SK-N-SH (cell line): Measurements from ENCODE around the gene TARS1. TPM values are rescaled to one million over a fixed set of nuclear protein-coding genes. Genes with fewer than 3 reads are reported as not detected.

Experiments
- CTCF ChIA-PET: fragments of 300-600, 350-600 bp; formaldehyde crosslinking; extraction: SDS; loops from one replicate; lab custom pipeline; 2021; lab: Yijun Ruan, JAX
- POLR2A ChIA-PET: fragments of 350-600 bp; sonication (Branson Sonifier 250); formaldehyde crosslinking; extraction: SDS; loops from one replicate; lab custom pipeline; 2020; ENCODE audit warnings: antibody characterized with exemption, inconsistent platforms; lab: Yijun Ruan, JAX
- DNase-seq: peaks from one replicate; pipeline ENCODE4 v3.0.0; 2012
- H2AFZ ChIP-seq: fragments of 200-600 bp; sonication (generic); 2 replicates; pipeline ENCODE4 v1.8.1; 2016; ENCODE audit warnings: antibody characterized with exemption, mild to moderate bottlenecking, low read depth
- H3F3A ChIP-seq: fragments of 200-600 bp; sonication (generic); replicated peaks from 2 replicates; pipeline ENCODE3; 2016; ENCODE audit warnings: antibody characterized with exemption, mild to moderate bottlenecking; ENCODE audit not compliant: insufficient read depth
- H3K27ac ChIP-seq, 2 experiments: fragments of 200-500 bp in 1 of 2; fragments of 200-600 bp in 1 of 2; sonication (Bioruptor generic) in 1 of 2; sonication (generic), shearing (Covaris generic) in 1 of 2; 2 replicates each; pipeline versions ENCODE4 v1.5.1 to v1.6.1; 2014 to 2016; ENCODE audit warnings: low read depth in 2 of 2, inconsistent platforms in 1 of 2, low read length in 1 of 2, mild to moderate bottlenecking in 1 of 2, mixed read lengths in 1 of 2
- H3K27me3 ChIP-seq: fragments of 200-600 bp; sonication (generic), shearing (Covaris generic); 2 replicates; pipeline ENCODE4 v1.6.1; 2016; ENCODE audit warnings: mixed run types; ENCODE audit not compliant: insufficient read depth
- H3K36me3 ChIP-seq, 2 experiments: fragments of 200-500 bp in 1 of 2; fragments of 200-600 bp in 1 of 2; sonication (Bioruptor generic) in 1 of 2; sonication (generic) in 1 of 2; replicated peaks in 1 of 2; 2 replicates each; pipeline versions ENCODE3 to v1.5.1; 2014 to 2016; ENCODE audit warnings: low read length in 1 of 2, mild to moderate bottlenecking in 1 of 2; ENCODE audit not compliant: insufficient read depth in 2 of 2, control insufficient read depth in 1 of 2
- H3K4me1 ChIP-seq, 2 experiments: fragments of 200-500 bp in 1 of 2; fragments of 200-600 bp in 1 of 2; sonication (Bioruptor generic) in 1 of 2; sonication (generic), shearing (Covaris generic) in 1 of 2; 2 replicates each; pipeline versions ENCODE4 v1.5.1 to v1.6.1; 2014 to 2016; ENCODE audit warnings: low read depth in 1 of 2, low read length in 1 of 2, mixed run types in 1 of 2; ENCODE audit not compliant: insufficient read depth in 2 of 2, control insufficient read depth in 1 of 2
- H3K4me2 ChIP-seq: fragments of 200-600 bp; sonication (generic), shearing (Covaris generic); 2 replicates; pipeline ENCODE4 v1.6.1; 2017; ENCODE audit warnings: mixed run types
- H3K4me3 ChIP-seq, 2 experiments: fragments of 200-500 bp in 1 of 2; fragments of 200-600 bp in 1 of 2; sonication (Bioruptor generic) in 1 of 2; sonication (generic), shearing (Covaris generic) in 1 of 2; 2 replicates each; pipeline versions ENCODE4 v1.5.1 to v1.8.1; 2014 to 2016; ENCODE audit warnings: low read depth in 2 of 2, inconsistent platforms in 1 of 2, low read length in 1 of 2, mild to moderate bottlenecking in 1 of 2, mixed read lengths in 1 of 2, moderate library complexity in 1 of 2
- H3K79me2 ChIP-seq: fragments of 200-600 bp; sonication (generic); 2 replicates; pipeline ENCODE4 v1.8.1; 2017; ENCODE audit warnings: mild to moderate bottlenecking; ENCODE audit not compliant: insufficient read depth
- H3K9ac ChIP-seq: fragments of 200-600 bp; sonication (generic); 2 replicates; pipeline ENCODE4 v1.6.1; 2017; ENCODE audit warnings: mixed run types
- H3K9me2 ChIP-seq: fragments of 200-600 bp; sonication (generic); 2 replicates; pipeline ENCODE4 v1.6.1; 2017; ENCODE audit warnings: mixed run types
- H3K9me3 ChIP-seq: fragments of 200-600 bp; sonication (generic); 2 replicates; pipeline ENCODE4 v1.6.1; 2017; ENCODE audit warnings: mixed run types, mild to moderate bottlenecking, moderate library complexity
- H4K20me1 ChIP-seq: fragments of 200-600 bp; sonication (generic); 2 replicates; pipeline ENCODE4 v1.6.1; 2017; ENCODE audit warnings: mild to moderate bottlenecking, mixed run types; ENCODE audit not compliant: insufficient read depth
- CTCF ChIP-seq: fragments of 200-600 bp; sonication (generic); IDR thresholded peaks from 2 replicates; pipeline ENCODE4 v1.6.1; 2017; ENCODE audit warnings: antibody characterized with exemption, mild to moderate bottlenecking, moderate library complexity
- EP300 ChIP-seq, 2 experiments: IDR thresholded peaks; 2 replicates each; pipeline versions ENCODE4 v1.4.0 to v1.6.1; 2012; ENCODE audit warnings: borderline replicate concordance in 1 of 2, low read depth in 1 of 2, low read length in 1 of 2
- GABPA ChIP-seq: IDR thresholded peaks from 2 replicates; pipeline ENCODE4 v1.4.0; 2012; ENCODE audit warnings: low read depth, mild to moderate bottlenecking
- GATA2 ChIP-seq: sonication (generic); formaldehyde crosslinking; IDR thresholded peaks from 2 replicates; pipeline ENCODE4 v1.5.0; 2020; ENCODE audit warnings: mild to moderate bottlenecking, missing genetic modification reagents
- JUND ChIP-seq: IDR thresholded peaks from 2 replicates; pipeline ENCODE4 v1.4.0; 2012
- MEF2A ChIP-seq: IDR thresholded peaks from 2 replicates; pipeline ENCODE4 v1.4.0; 2012; ENCODE audit warnings: low read depth, borderline replicate concordance
- NRF1 ChIP-seq: IDR thresholded peaks from 2 replicates; pipeline ENCODE4 v1.6.1; 2012; ENCODE audit warnings: low read depth, mild to moderate bottlenecking, low read length
- PBX3 ChIP-seq: IDR thresholded peaks from 2 replicates; pipeline ENCODE4; 2012
- POLR2AphosphoS5 ChIP-seq: IDR thresholded peaks from 2 replicates; pipeline ENCODE4 v1.6.1; 2012; ENCODE audit warnings: low read depth, low read length
- RAD21 ChIP-seq: IDR thresholded peaks from 2 replicates; pipeline ENCODE4 v1.6.1; 2012; ENCODE audit warnings: mild to moderate bottlenecking, low read length
- RCOR1 ChIP-seq: fragments of 150-350 bp; IDR thresholded peaks from 2 replicates; pipeline ENCODE4 v1.6.1; 2017; ENCODE audit warnings: antibody characterized with exemption, low read length
- REST ChIP-seq: IDR thresholded peaks from 2 replicates; pipeline ENCODE4 v1.6.1; 2012; ENCODE audit warnings: mild to moderate bottlenecking, low read depth, low read length, moderate library complexity
- SMC3 ChIP-seq: IDR thresholded peaks from 2 replicates; pipeline ENCODE4 v1.6.1; 2012; ENCODE audit warnings: low read depth, low read length, improper control_type of control experiment
- TCF12 ChIP-seq: IDR thresholded peaks from 2 replicates; pipeline ENCODE4 v1.4.0; 2012
- WGBS: methylation state at CpG from one replicate; pipeline ENCODE4 v1.1.6; 2017; ENCODE audit warnings: low lambda C conversion rate; 5-methylcytosine and 5-hydroxymethylcytosine counted together
- polyA plus RNA-seq, 3 experiments: library from polyadenylated mRNA; depleted of rRNA; stranded (reverse); fragments of >200 nt; gene quantifications; 2 replicates each; pipeline ENCODE4 v1.2.3, GENCODE V29; 2012

Gene TARS1
- polyA plus RNA-seq, 1 of the 3 experiments (the other 2 are of a cell fraction) = 58.4 TPM

- Histone ChIP-seq H3K4me1 (no peaks in the 10 kb centered on the region; a peak in 1 of 4 replicates), H3K9me3 (no peaks in the 10 kb centered on the region)
- WGBS = 87% methylated on average over 9 of the region's 9 CpGs
- TF ChIP-seq RCOR1 (no peak), POLR2AphosphoS5 (0 out of 2 replicates have a peak, but pooled peaks have one; percentile 11)
- TF ChIP-seq, all 33 proteins: peak for 1
- H4K20me1 ChIP-seq = peaks cover 10% of the 10 kb centered on the region; the same call in 1 of the 2 replicates
- no peak overlapping the region for H3K4me2 ChIP-seq
- DNase-seq = no peak
- H3K27ac ChIP-seq = no peak overlapping the region
- H3K36me3 ChIP-seq = peaks cover 84 to 94% of the 10 kb centered on the region in 2 experiments
- no peak overlapping the region for H2AFZ ChIP-seq
- ChIA-PET CTCF (interaction anchor here (0.7 to 2.8 kb wide), 8 partner anchors 9 to 501 kb away, joined by 3 to 15 read pairs (median 6); no protein-coding TSS in a partner anchor), POLR2A (interaction anchor here (1.1 kb wide), 1 partner anchor 30 kb away, joined by 5 read pairs; no protein-coding TSS in a partner anchor)
- H3K9me2 ChIP-seq = no peaks in the 10 kb centered on the region
- H3K27me3 ChIP-seq = no peaks in the 10 kb centered on the region
- H3F3A ChIP-seq = peaks cover 13% of the 10 kb centered on the region
- peaks cover 9% of the 10 kb centered on the region; the same call in 1 of the 2 replicates for H3K79me2 ChIP-seq
- H3K4me3 ChIP-seq = no peak overlapping the region
- H3K9ac ChIP-seq = no peak overlapping the region
Measured at GRCh38 chr5:33468775-33469435, 28.1 kb downstream of the TARS1 start.

GRCh38 chr5:33470544-33470943, 29.8 kb downstream of the TARS1 start:
- ChIA-PET POLR2A (no interaction called here), CTCF (interaction anchor here (0.9 to 2.8 kb wide), 12 partner anchors 8 to 500 kb away, joined by 3 to 15 read pairs (median 4); partner anchors contain the start of genes RXFP3 and TARS1)
- H3F3A ChIP-seq = peaks cover 10% of the 10 kb centered on the region
- H3K4me2 ChIP-seq = no peak overlapping the region
- peak; percentile 30 for DNase-seq
- H2AFZ ChIP-seq = no peak overlapping the region
- H3K79me2 ChIP-seq = no peaks in the 10 kb centered on the region
- no peak overlapping the region for H3K4me3 ChIP-seq
- H3K9ac ChIP-seq = no peak overlapping the region
- no peaks in the 10 kb centered on the region for H3K27me3 ChIP-seq
- H4K20me1 ChIP-seq = peaks cover 10% of the 10 kb centered on the region; the same call in 1 of the 2 replicates
- H3K9me2 ChIP-seq = no peaks in the 10 kb centered on the region
- no peak overlapping the region; a peak in 1 of 4 replicates for H3K27ac ChIP-seq
- H3K36me3 ChIP-seq = peaks cover 84 to 95% of the 10 kb centered on the region in 2 experiments
- WGBS = 80% methylated on average over 3 of the region's 3 CpGs
- H3K4me1 ChIP-seq = no peaks in the 10 kb centered on the region; a peak in 1 of 4 replicates
- no peaks in the 10 kb centered on the region for H3K9me3 ChIP-seq
- TF ChIP-seq GABPA (no peak), CTCF (peak; percentile 58), TCF12 (peak; percentile 4; the same call in 1 of the 2 replicates), SMC3 (peak; percentile 56), RAD21 (peak; percentile 71)
- TF ChIP-seq, all 33 proteins: peak for 4

GRCh38 chr5:33472805-33473409, 32.1 kb downstream of the TARS1 start:
- WGBS = 97% methylated on average over 2 of the region's 2 CpGs
- no peaks in the 10 kb centered on the region for H3K9me2 ChIP-seq
- H3K27me3 ChIP-seq = no peaks in the 10 kb centered on the region
- no peak overlapping the region for H2AFZ ChIP-seq
- no peaks in the 10 kb centered on the region; a peak in 1 of 4 replicates for H3K4me1 ChIP-seq
- no peak overlapping the region for H3K4me3 ChIP-seq
- H4K20me1 ChIP-seq = peaks cover 10% of the 10 kb centered on the region; the same call in 1 of the 2 replicates
- POLR2A ChIA-PET = no interaction called here
- no peak for DNase-seq
- H3K9ac ChIP-seq = no peak overlapping the region
- H3K79me2 ChIP-seq = no peaks in the 10 kb centered on the region
- peaks cover 10% of the 10 kb centered on the region for H3F3A ChIP-seq
- H3K4me2 ChIP-seq = no peak overlapping the region
- H3K27ac ChIP-seq = no peak overlapping the region
- H3K9me3 ChIP-seq = no peaks in the 10 kb centered on the region
- peaks cover 63 to 78% of the 10 kb centered on the region in 2 experiments for H3K36me3 ChIP-seq
- CTCF ChIA-PET = no interaction called here
- TF ChIP-seq TCF12 = no peak
- no peak for TF ChIP-seq PBX3
- TF ChIP-seq REST = no peak
- TF ChIP-seq MEF2A = no peak
- TF ChIP-seq EP300 (IDR thresholded peaks at IDR 0.05; ENCODE audit: borderline replicate concordance in 1 of 2, low read depth in 1 of 2, low read length in 1 of 2) = no peak
- TF ChIP-seq NRF1 = no peak
- TF ChIP-seq GABPA = no peak
- TF ChIP-seq GATA2 (CRISPR knock-in tag) = no peak
- no peak for TF ChIP-seq JUND
